GM19395 (cell line): Measurements from ENCODE around the gene CGN.

Experiments used
- ATAC-seq: cut with Tn5 transposase; IDR thresholded peaks from one replicate; pipeline ENCODE4 v1.9.1; 2021; ENCODE audit warnings: mild to moderate bottlenecking, moderate library complexity; ENCODE audit not compliant: unreplicated experiment

The CGN gene

DNA sequence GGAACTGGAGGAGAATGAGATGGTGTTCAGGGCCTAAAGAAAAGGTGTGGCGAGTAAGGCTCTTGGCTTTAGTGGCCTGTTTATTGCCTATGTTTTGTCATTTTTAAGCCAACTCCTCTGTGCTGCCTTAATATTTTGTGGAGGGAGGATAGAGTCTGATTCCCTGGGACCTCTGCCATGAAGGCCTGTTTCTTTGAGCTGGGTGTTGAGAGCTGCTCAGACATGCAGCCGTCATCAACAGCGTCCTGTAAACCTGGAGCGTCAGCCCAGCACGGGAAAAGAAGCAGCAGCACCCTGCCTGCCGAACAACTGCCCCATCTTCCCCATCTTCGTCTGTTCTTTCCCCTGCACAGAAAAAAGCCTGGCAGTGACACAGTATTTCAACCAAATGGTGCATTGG lies 73.6 kb downstream of the CGN start:
- ATAC-seq = no peak

DNA sequence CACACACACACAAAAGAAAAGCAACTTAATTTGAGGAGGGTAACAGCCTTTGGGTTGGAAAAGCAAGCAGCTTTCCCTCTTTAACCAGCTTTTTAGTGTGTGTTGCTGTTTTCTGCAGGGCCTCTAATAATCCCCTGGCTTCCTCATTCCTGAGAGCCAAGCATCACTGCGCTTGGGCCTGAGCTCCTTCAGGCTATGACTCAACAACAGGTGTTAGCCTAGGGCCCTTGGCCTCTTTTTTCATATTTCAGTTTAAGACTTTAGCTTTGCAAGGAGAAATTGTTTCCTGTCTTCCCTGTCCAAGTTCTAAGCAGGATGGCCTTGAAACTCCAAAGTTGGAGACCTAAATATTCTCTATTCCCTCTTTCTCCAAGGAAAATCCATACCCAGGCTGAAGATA lies 74.4 kb downstream of the CGN start:
- no peak for ATAC-seq
